Stomach (tissue), 4 donors: Measurements from ENCODE around the gene CDH22.

Experiments used
- CTCF ChIP-seq, 7 experiments: fragments of 450-650 bp in 4 of 7; fragments of 200-600 bp in 3 of 7; sonication (generic) in 3 of 7; IDR thresholded peaks; one replicate each; pipeline ENCODE4 v1.5.1; 2016 to 2019; ENCODE audit warnings: antibody characterized with exemption in 7 of 7, control low read depth in 2 of 7, mild to moderate bottlenecking in 1 of 7
- EP300 ChIP-seq: sonication (generic); formaldehyde crosslinking; IDR thresholded peaks from one replicate; pipeline ENCODE4 v1.6.1; 2017; ENCODE audit warnings: antibody characterized with exemption

- TF ChIP-seq EP300 = no peak
- TF ChIP-seq CTCF (IDR thresholded peaks at IDR 0.05) = no peak
These were observed 40.9 kb downstream of the CDH22 start for GRCh38 chr20:46267108-46268105.
